Activated gamma-delta T cell treated with anti-CD3 and anti-CD28 coated beads, Interleukin-2, amount 50 U/mL, for 16 hours (primary cell): ENCODE measurements around the gene PITPNC1.
"Not testable (repeated sequence)": the region's sequence is repeated elsewhere in the genome, so short reads cannot be mapped to it uniquely, and the experiment has no call there.

ENCODE experiments used
- DNase-seq: peaks from one replicate; pipeline ENCODE4 v3.0.0-alpha.2; 2020; ENCODE audit warnings: low read depth

The PITPNC1 gene

GRCh38 chr17:67516571-67516970, 139.5 kb downstream of the PITPNC1 start:
- not testable (repeated sequence) for DNase-seq

- DNase-seq: no peak
Measured at GRCh38 chr17:67517325-67517724, 140.2 kb downstream of the PITPNC1 start.

- DNase-seq: no peak
Measured at GRCh38 chr17:67518876-67519275, 141.8 kb downstream of the PITPNC1 start.

GRCh38 chr17:67519801-67520251, 142.7 kb downstream of the PITPNC1 start:
- no peak for DNase-seq

GRCh38 chr17:67520252-67520906, 143.3 kb downstream of the PITPNC1 start:
- DNase-seq: no peak

- no peak for DNase-seq
Measured at GRCh38 chr17:67520916-67521774, 144.1 kb downstream of the PITPNC1 start.

- DNase-seq: no peak
Measured at GRCh38 chr17:67521775-67522069, 144.6 kb downstream of the PITPNC1 start.

- DNase-seq: no peak
Measured at GRCh38 chr17:67523101-67523500, 146.0 kb downstream of the PITPNC1 start.

GRCh38 chr17:67525239-67526135, 148.4 kb downstream of the PITPNC1 start:
- DNase-seq: no peak

GRCh38 chr17:67526700-67527099, 149.6 kb downstream of the PITPNC1 start:
- DNase-seq: no peak

GRCh38 chr17:67528751-67529436, 151.8 kb downstream of the PITPNC1 start:
- DNase-seq: no peak

GRCh38 chr17:67531291-67531690, 154.2 kb downstream of the PITPNC1 start:
- no peak for DNase-seq

GRCh38 chr17:67532326-67532871, 155.3 kb downstream of the PITPNC1 start:
- no peak for DNase-seq

GRCh38 chr17:67534941-67535340, 157.9 kb downstream of the PITPNC1 start:
- no peak for DNase-seq

GRCh38 chr17:67542219-67543114, 165.4 kb downstream of the PITPNC1 start:
- DNase-seq: no peak

GRCh38 chr17:67544364-67544955, 167.4 kb downstream of the PITPNC1 start:
- DNase-seq: no peak

- DNase-seq: no peak
Measured at GRCh38 chr17:67546578-67547527, 169.8 kb downstream of the PITPNC1 start.

- DNase-seq: no peak
Measured at GRCh38 chr17:67548693-67549092, 171.6 kb downstream of the PITPNC1 start.

GRCh38 chr17:67549820-67550219, 172.7 kb downstream of the PITPNC1 start:
- no peak for DNase-seq
